Activated CD8-positive, alpha-beta T cell treated with anti-CD3 and anti-CD28 coated beads for 36 hours (primary cell): ENCODE data around the gene DRAXIN. TPM values are rescaled to one million over a fixed set of nuclear protein-coding genes. Genes with fewer than 3 reads are reported as not detected.

Experiments
- ATAC-seq: fragments of 200-7000 bp; cut with Tn5 transposase; one replicate; pipeline ENCODE4 v1.10.0; 2021; ENCODE audit warnings: mild to moderate bottlenecking, moderate library complexity
- CTCF ChIA-PET: fragments of 350-600 bp; sonication (Branson Sonifier 250); formaldehyde crosslinking; loops from one replicate; lab custom pipeline; 2021; ENCODE audit warnings: antibody characterized with exemption; lab: Charles Lee
- POLR2A ChIA-PET: fragments of 350-600 bp; sonication (Branson Sonifier 250); formaldehyde crosslinking; loops from one replicate; lab custom pipeline; 2021; ENCODE audit warnings: antibody characterized with exemption; lab: Charles Lee
- DNase-seq: peaks from one replicate; pipeline ENCODE4 v3.0.0-alpha.2; 2020
- H3K27ac Mint-ChIP-seq: one replicate; pipeline ENCODE4 v1.8.0; 2021; ENCODE audit warnings: mild to moderate bottlenecking, mixed read lengths
- H3K27me3 Mint-ChIP-seq: one replicate; pipeline ENCODE4 v1.8.0; 2021; ENCODE audit warnings: mixed read lengths
- H3K36me3 Mint-ChIP-seq: one replicate; pipeline ENCODE4 v1.8.0; 2021; ENCODE audit warnings: low read depth, mixed read lengths
- H3K4me1 Mint-ChIP-seq: one replicate; pipeline ENCODE4 v1.8.0; 2021; ENCODE audit warnings: low read depth, mixed read lengths
- H3K4me3 Mint-ChIP-seq: one replicate; pipeline ENCODE4 v1.8.0; 2021; ENCODE audit warnings: mild to moderate bottlenecking, moderate library complexity, mixed read lengths
- H3K9me3 Mint-ChIP-seq: one replicate; pipeline ENCODE4 v1.8.0; 2021; ENCODE audit warnings: mixed read lengths
- CTCF ChIP-seq: fragments of 200-600 bp; IDR thresholded peaks from one replicate; pipeline ENCODE4 v1.8.0; 2022; ENCODE audit warnings: antibody characterized with exemption, mild to moderate bottlenecking
- intact Hi-C: fragments of 100-400 bp; cut with micrococcal nuclease; formaldehyde crosslinking; loops from one replicate; pipeline ENCODE4 v1.10.0; 2022
- total RNA-seq, 2 experiments: library from RNA; stranded (reverse); gene quantifications; one replicate each; pipeline ENCODE4 v1.2.3, GENCODE V29; 2021

Gene DRAXIN
- total RNA-seq, 2 experiments from 2014 or later, result 0.18 to 0.20 TPM

DNA sequence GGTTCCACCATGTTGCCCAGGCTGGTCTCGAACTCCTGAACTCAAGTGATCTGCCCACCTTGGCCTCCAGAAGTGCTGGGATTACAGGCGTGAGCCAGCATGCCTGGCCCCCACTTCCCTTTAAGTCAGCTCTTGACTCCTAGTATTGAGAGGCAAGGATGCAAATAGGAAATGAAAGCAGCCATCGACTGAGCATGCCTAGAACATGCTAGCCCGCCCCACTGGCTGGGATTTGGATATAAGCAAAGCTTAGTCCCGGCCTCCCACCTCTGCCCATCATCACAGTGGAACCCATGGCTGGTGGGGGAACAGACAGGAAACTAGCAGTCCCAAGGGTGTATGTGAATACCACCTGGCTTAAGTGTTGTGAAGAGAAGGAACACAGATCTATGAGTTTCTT is 80.9 kb downstream of the DRAXIN start:
- Mint-ChIP-seq H3K27ac (no peak overlapping the region), H3K27me3 (no peaks in the 10 kb centered on the region), H3K4me1 (no peaks in the 10 kb centered on the region), H3K9me3 (no peaks in the 10 kb centered on the region), H3K4me3 (no peak overlapping the region), H3K36me3 (no peaks in the 10 kb centered on the region)
- ChIA-PET POLR2A (interaction anchor here (0.6 kb wide), 1 partner anchor 510 kb away, joined by 3 read pairs; the partner anchor contains the start of gene MTOR), CTCF (no interaction called here)
- DNase-seq (no peak), ATAC-seq (no peak)
- intact Hi-C loops, result no loop called here
- TF ChIP-seq CTCF, result no peak

GRCh38 chr1:11774753-11775152 is 83.2 kb downstream of the DRAXIN start:
- no peak overlapping the region for H3K4me3 Mint-ChIP-seq
- intact Hi-C loops, result no loop called here
- H3K4me1 Mint-ChIP-seq, result no peaks in the 10 kb centered on the region
- no peaks in the 10 kb centered on the region for H3K9me3 Mint-ChIP-seq
- ChIA-PET CTCF (no interaction called here), POLR2A (no interaction called here)
- no peak overlapping the region for H3K27ac Mint-ChIP-seq
- ATAC-seq (no peak), DNase-seq (no peak)
- no peaks in the 10 kb centered on the region for H3K27me3 Mint-ChIP-seq
- no peaks in the 10 kb centered on the region for H3K36me3 Mint-ChIP-seq
- TF ChIP-seq CTCF, result no peak

Other genes starting within 250 kb of the DRAXIN start
- under 1 TPM; 0.63 to 0.65 TPM for gene DISP3, start 212.6 kb upstream of the DRAXIN start, total RNA-seq
- 1 to 10 TPM; 1.7 to 1.9 TPM for gene FBXO2, start 37.3 kb upstream of the DRAXIN start, total RNA-seq
- 10 to 100 TPM; 18.1 to 20.4 TPM for gene FBXO44, start 36.8 kb upstream of the DRAXIN start, total RNA-seq
- 1 to 10 TPM; 6.2 to 7.9 TPM for gene FBXO6, start 27.5 kb upstream of the DRAXIN start, total RNA-seq
- 10 to 100 TPM; 86.5 to 90.4 TPM for gene MAD2L2, start 10.6 kb upstream of the DRAXIN start, total RNA-seq
- 1 to 10 TPM; 8.9 to 9.4 TPM for gene AGTRAP, start 44.4 kb downstream of the DRAXIN start, total RNA-seq
- not detected for gene C1orf167, start 70.5 kb downstream of the DRAXIN start, total RNA-seq
- gene MTHFR, start 114.3 kb downstream of the DRAXIN start, total RNA-seq, result 1 to 10 TPM; 9.6 TPM
- gene CLCN6, start 114.5 kb downstream of the DRAXIN start, total RNA-seq, result 10 to 100 TPM; 10.8 to 12.2 TPM
- not detected for gene NPPA, start 156.1 kb downstream of the DRAXIN start, total RNA-seq
- gene NPPB, start 167.2 kb downstream of the DRAXIN start, total RNA-seq, result not detected
- 10 to 100 TPM; 23.5 to 25.5 TPM for gene KIAA2013, start 234.7 kb downstream of the DRAXIN start, total RNA-seq
- 10 to 100 TPM; 21.5 to 22.0 TPM for gene PLOD1, start 243.0 kb downstream of the DRAXIN start, total RNA-seq